M059J (cell line): ENCODE measurements around the gene TAF3. TPM values are rescaled to one million over a fixed set of nuclear protein-coding genes. Genes with fewer than 3 reads are reported as not detected.
"Not testable (repeated sequence)": the region's sequence is repeated elsewhere in the genome, so short reads cannot be mapped to it uniquely, and the experiment has no call there.

ENCODE experiments used
- DNase-seq: peaks from one replicate; pipeline ENCODE4 v3.0.0-alpha.2; 2012; ENCODE audit warnings: low read depth
- total RNA-seq: library from RNA; depleted of rRNA; stranded (reverse); fragments of >200 nt; shearing (Covaris generic); gene quantifications from 2 replicates; pipeline ENCODE4 v1.2.3, GENCODE V29; 2014

TAF3 gene
- total RNA-seq, 1 experiment from 2014 or later, result 2.1 TPM

- DNase-seq, result no peak
Measured at GRCh38 chr10:7971949-7972348, 153.6 kb downstream of the TAF3 start.

DNA sequence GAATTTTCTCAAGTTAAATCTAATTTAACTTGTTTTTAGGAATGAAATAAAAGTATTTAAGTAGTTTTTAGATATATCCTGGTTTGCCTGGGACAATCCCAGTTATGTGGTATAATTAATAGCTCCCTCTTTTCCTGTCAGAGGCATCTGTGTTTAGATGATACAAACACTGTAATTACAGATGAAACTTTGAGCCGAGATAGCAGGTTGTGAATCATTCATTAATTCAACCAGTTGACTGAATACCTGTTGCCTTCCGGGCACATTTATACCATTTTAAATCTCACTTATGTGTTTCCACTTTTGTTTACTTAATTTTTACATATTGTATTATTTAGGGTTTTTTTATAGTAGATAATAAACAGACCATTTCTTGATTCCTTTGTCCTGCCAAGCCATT lies 154.1 kb downstream of the TAF3 start:
- DNase-seq, result no peak

- no peak for DNase-seq
Measured at GRCh38 chr10:7980196-7980595, 161.9 kb downstream of the TAF3 start.

DNA sequence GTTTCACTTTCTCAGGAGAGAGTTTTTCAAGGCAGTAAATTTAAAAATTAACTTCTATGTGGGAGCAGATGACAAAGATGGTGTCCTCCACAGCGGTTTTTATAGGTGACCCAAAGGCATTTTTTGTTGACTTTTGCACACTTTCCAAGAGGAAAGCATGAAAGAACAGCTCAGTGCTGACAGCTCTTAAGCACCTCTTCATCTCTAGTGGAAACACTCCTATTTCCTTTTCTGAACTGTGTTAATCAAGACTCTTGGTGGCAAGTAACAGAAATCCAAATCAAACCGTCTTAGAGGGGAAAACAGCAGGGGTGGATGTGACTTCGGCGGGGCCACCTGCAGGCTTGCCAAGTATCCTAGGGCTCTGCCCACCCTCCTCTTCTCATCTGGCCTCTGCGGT lies 164.4 kb downstream of the TAF3 start:
- no peak for DNase-seq

DNA sequence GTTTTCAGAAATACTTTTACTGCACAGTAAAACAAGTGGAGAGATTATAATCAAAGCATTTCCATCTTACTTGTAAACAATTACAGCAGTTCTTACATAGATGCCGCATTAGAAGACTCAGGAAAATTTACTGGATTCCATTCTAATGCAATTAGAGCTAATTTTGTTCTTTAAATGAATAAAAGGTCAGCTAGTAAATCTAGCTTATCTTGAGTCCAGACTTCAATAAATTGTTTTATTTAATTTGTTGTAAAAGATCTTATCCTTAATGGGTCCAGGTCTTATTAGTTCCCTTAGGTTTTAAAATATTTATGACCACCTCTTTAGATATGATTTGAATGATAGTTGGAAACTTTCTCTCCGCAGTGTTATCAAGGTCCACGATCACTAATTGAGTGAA lies 166.0 kb downstream of the TAF3 start:
- DNase-seq, result no peak

- no peak for DNase-seq
Measured at GRCh38 chr10:7984896-7985295, 166.6 kb downstream of the TAF3 start.

GRCh38 chr10:7986851-7987250 lies 168.5 kb downstream of the TAF3 start:
- peak; percentile 60 for DNase-seq

GRCh38 chr10:7988989-7989388 lies 170.7 kb downstream of the TAF3 start:
- DNase-seq, result no peak

- DNase-seq, result no peak
Measured at GRCh38 chr10:7998831-7999230, 180.5 kb downstream of the TAF3 start.

- no peak for DNase-seq
Measured at GRCh38 chr10:8004469-8005000, 186.2 kb downstream of the TAF3 start.

GRCh38 chr10:8006274-8006999 lies 188.1 kb downstream of the TAF3 start:
- no peak for DNase-seq

DNA sequence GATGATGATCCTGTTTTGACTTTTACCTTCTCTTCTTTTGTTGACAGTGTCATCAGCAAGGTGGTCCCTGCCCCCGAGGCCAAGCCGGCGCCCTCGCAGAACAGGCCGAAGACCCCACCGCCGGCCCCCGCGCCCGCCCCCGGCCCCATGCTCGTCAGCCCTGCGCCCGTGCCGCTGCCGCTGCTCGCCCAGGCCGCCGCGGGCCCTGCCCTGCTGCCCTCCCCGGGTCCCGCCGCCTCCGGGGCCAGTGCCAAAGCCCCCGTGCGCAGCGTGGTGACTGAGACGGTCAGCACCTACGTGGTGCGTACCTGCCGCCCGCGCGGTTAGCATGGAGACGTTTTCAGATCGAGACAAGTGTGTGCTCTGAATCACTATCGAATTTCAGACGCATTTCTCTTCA lies 190.7 kb downstream of the TAF3 start:
- no peak for DNase-seq

- no peak for DNase-seq
Measured at GRCh38 chr10:8013006-8013405, 194.7 kb downstream of the TAF3 start.

- DNase-seq, result no peak
Measured at GRCh38 chr10:8013619-8014018, 195.3 kb downstream of the TAF3 start.

DNA sequence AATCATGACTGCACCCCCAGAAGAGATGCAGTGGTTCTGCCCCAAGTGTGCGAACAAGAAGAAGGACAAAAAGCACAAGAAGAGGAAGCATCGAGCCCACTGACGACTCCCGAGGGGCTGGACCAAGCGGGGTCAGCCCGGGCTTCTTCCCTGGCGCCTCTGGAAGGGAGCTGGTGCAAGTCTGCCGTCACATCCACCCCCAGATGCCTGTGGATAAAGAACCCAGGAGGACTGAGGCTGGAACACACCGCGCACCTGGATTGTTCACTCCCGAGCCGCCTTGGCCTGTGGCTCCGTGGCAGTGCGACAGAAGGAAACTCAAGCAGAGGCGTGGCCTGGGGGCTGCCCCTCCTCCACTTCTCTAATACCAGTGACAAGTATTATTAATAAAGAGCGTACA lies 196.3 kb downstream of the TAF3 start:
- no peak for DNase-seq

DNA sequence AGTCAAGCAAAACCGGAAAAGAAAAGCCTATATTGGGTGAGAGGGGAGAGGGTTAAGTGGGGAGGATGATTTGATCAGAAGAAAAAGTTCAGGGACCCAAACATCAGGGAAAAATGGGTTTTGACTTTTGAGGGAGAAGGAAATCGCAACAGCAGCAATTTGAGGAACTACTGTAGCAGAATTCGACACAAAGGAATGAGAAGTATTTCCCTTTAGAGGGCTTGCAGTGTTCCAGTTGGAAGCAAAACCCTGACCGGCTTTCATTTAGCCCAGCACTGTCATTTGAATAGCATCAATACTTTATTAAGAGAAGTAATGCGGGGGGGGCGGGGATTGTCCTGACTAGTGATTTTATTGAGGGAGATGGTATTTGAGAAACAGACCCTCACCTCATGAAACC lies 199.0 kb downstream of the TAF3 start:
- no peak for DNase-seq

DNA sequence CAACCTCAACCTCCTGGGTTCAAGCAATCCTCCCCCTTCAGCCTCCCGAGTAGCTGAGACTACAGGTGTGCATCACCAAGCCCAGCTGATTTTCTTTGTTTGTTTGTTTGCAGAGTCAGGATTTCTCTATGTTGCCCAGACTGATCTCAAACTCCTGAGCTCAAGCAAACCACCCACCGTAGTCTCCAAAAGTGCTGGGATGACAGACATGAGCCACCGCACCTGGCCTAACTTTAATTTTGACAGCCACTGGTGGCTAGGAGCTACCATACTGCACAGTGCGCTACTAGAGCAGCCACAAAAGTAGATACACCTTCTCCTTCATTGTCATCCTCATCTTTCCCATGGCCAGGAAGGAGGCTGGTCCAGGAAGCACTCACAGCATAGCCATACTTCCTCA lies 205.0 kb downstream of the TAF3 start:
- DNase-seq, result no peak

- DNase-seq, result no peak
Measured at GRCh38 chr10:8023851-8024250, 205.5 kb downstream of the TAF3 start.

- DNase-seq, result peak; percentile 18
Measured at GRCh38 chr10:8026349-8027259, 208.3 kb downstream of the TAF3 start.

GRCh38 chr10:8031211-8031610 lies 212.9 kb downstream of the TAF3 start:
- DNase-seq, result not testable (repeated sequence)

GRCh38 chr10:8032558-8032957 lies 214.3 kb downstream of the TAF3 start:
- no peak for DNase-seq

- DNase-seq, result no peak
Measured at GRCh38 chr10:8033812-8034465, 215.6 kb downstream of the TAF3 start.
